Spleen (tissue), 11 donors: Measurements from ENCODE around the gene MGAT4D. TPM values are rescaled to one million over a fixed set of nuclear protein-coding genes. Genes with fewer than 3 reads are reported as not detected.
A peak's percentile ranks its signal among the peaks of the same experiment; 100 is the strongest.

Experiments used
- DNase-seq: peaks from one replicate; pipeline ENCODE4 v3.0.0-alpha.2; 2020
- H3K27ac ChIP-seq, 8 donors: fragments of 200-600 bp; sonication (generic) in 7 of 8; 1 replicate in 4 of 8; 2 replicates in 4 of 8; pipeline versions ENCODE4 v1.5.0 to v1.8.0; 2016 to 2021; ENCODE audit warnings: inconsistent platforms in 4 of 8, mild to moderate bottlenecking in 4 of 8, moderate library complexity in 1 of 8
- H3K27me3 ChIP-seq, 7 donors: fragments of 200-600 bp; sonication (generic) in 6 of 7; replicated peaks in 1 of 7; 1 replicate in 4 of 7; 2 replicates in 3 of 7; pipeline versions ENCODE4 v1.5.0 to v1.8.0; 2016 to 2021; ENCODE audit warnings: inconsistent platforms in 3 of 7, mild to moderate bottlenecking in 1 of 7
- H3K36me3 ChIP-seq, 6 donors: fragments of 200-600 bp; sonication (generic) in 5 of 6; 1 replicate in 4 of 6; 2 replicates in 2 of 6; pipeline versions ENCODE4 v1.5.0 to v1.8.0; 2016 to 2021; ENCODE audit warnings: inconsistent platforms in 2 of 6
- H3K4me1 ChIP-seq, 6 donors: fragments of 200-600 bp; sonication (generic) in 5 of 6; 1 replicate in 3 of 6; 2 replicates in 3 of 6; pipeline versions ENCODE4 v1.5.0 to v1.8.0; 2016 to 2021; ENCODE audit warnings: inconsistent platforms in 3 of 6
- H3K4me3 ChIP-seq, 8 donors: fragments of 200-600 bp; sonication (generic) in 7 of 8; 1 replicate in 4 of 8; 2 replicates in 4 of 8; pipeline versions ENCODE4 v1.5.0 to v1.8.0; 2016 to 2021; ENCODE audit warnings: inconsistent platforms in 4 of 8, mild to moderate bottlenecking in 4 of 8, moderate library complexity in 2 of 8
- H3K9me3 ChIP-seq, 8 donors: fragments of 200-600 bp; sonication (generic) in 7 of 8; 1 replicate in 4 of 8; 2 replicates in 4 of 8; pipeline versions ENCODE4 v1.5.0 to v1.8.0; 2016 to 2021; ENCODE audit warnings: inconsistent platforms in 4 of 8
- POLR2A ChIP-seq, 3 donors: fragments of 450-650 bp; IDR thresholded peaks; one replicate each; pipeline ENCODE4 v1.5.1; 2017; ENCODE audit warnings: antibody characterized with exemption in 3 of 3, mild to moderate bottlenecking in 1 of 3
- POLR2AphosphoS5 ChIP-seq, 3 donors: sonication (generic); formaldehyde crosslinking; IDR thresholded peaks; one replicate each; pipeline ENCODE4 v1.5.1; 2017; ENCODE audit warnings: antibody characterized with exemption in 3 of 3
- WGBS, 5 donors: extraction: QIAGEN DNeasy Blood & Tissue Kit in 3 of 5; methylation state at CpG; one replicate each; pipeline versions ENCODE4 v1.1.5 to v1.1.7; 2013 to 2018; 5-methylcytosine and 5-hydroxymethylcytosine counted together
- intact Hi-C: fragments of 100-400 bp; cut with DNase I; formaldehyde crosslinking; loops from one replicate; pipeline ENCODE4 v1.15.0; 2023; ENCODE audit warnings: low total_unique reads
- polyA plus RNA-seq, 3 donors: library from polyadenylated mRNA; stranded (reverse); fragments of 200-250 nt; gene quantifications; one replicate each; pipeline ENCODE4 v1.2.1, GENCODE V29; 2013
- total RNA-seq, 7 donors: library from RNA; depleted of rRNA in 3 of 7; stranded (reverse); fragments of >200 nt in 3 of 7; fragmentation: NEBNext Ultra II Directional in 4 of 7; extraction: Animal tissue kit (Norgen Biotek cat#: 25700) in 4 of 7; gene quantifications; one replicate each; pipeline versions ENCODE4 v1.1.0 to v1.2.1, GENCODE V29; 2016 to 2021
- TF ChIP-seq, protein P1 (sequence below), 11 experiments: fragments of 200-600 bp in 7 of 11; fragments of 450-650 bp in 4 of 11; sonication (generic) in 4 of 11; IDR thresholded peaks in 8 of 11; conservative IDR thresholded peaks in 3 of 11; 1 replicate in 7 of 11; 2 replicates in 4 of 11; pipeline versions ENCODE4 v1.4.0 to v1.8.0; 2016 to 2021; ENCODE audit warnings: antibody characterized with exemption in 11 of 11, inconsistent platforms in 4 of 11, mild to moderate bottlenecking in 1 of 11
- donor health status: healthy with polysubstance abuse.
- donor health status: DM: no; HTN: no; CAD: no; lungs with moderate emphysema.
- donor health status: DM: no; HTN: no; CAD: no.
- donor health status: Bipolar disorder and iron deficiency.
- donor health status: healthy.
- donor health status: DM: no; HTN: no; CAD: no.
- donor health status: DM: yes; HTN: yes; CAD: no.

The MGAT4D gene
- total and polyA plus RNA-seq, 10 donors = not detected

DNA sequence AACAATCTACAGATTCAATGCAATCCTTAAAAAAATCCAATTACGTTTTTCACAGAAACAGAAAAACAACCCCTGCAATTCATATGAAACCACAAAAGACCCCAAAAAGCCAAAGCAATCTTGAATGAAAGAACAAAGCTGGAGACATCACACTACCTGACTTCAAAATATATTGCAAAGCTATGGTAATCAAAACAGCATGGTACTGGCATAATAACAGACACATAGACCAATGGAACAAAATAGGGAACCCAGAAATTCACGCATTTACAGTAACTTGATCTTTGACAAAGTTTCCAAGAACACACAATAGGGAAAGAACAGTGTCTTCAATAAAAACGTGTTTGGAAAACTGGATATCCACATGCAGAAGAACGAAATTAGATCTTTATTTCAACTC is 14.6 kb downstream of the MGAT4D start:
- intact Hi-C loops = no loop called here
- 80 to 94% (median 91%) methylated on average over 4 of the region's 4 CpGs for WGBS, 5 donors

DNA sequence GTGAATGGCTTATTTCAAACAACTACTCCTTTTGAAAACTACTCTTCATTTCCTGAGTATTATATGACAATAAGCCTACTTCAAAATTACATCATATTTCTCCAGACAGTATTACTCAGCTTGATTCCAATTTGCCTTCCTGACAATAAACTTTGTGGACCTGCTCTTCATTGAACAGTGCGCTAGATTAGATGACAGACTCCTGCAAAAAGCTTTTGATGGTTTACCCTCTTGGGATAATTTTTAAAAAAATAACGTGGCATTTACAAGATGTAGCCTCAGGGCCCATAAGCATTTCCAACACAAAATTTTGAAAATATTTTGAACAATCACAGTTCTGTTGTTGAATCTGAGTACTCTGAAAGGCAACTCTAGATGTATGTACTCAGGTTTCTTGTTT is 25.9 kb downstream of the MGAT4D start:
- no peak for DNase-seq
- Histone ChIP-seq H3K4me1 (no peaks in the 10 kb centered on the region), H3K9me3 (no peaks in the 10 kb centered on the region), H3K36me3 (no peaks in the 10 kb centered on the region), H3K4me3 (no peak overlapping the region), H3K27me3 (peaks cover 0 to 12% (median 0%) of the 10 kb centered on the region in 7 donors), H3K27ac (no peak overlapping the region)
- WGBS, 5 donors = 83 to 96% (median 86%) methylated on average over 2 of the region's 2 CpGs
- intact Hi-C loops = no loop called here
- TF ChIP-seq POLR2A (IDR thresholded peaks at IDR 0.05) = no peak
- no peak for TF ChIP-seq POLR2AphosphoS5 (IDR thresholded peaks at IDR 0.05)
- TF ChIP-seq, protein P1, sequence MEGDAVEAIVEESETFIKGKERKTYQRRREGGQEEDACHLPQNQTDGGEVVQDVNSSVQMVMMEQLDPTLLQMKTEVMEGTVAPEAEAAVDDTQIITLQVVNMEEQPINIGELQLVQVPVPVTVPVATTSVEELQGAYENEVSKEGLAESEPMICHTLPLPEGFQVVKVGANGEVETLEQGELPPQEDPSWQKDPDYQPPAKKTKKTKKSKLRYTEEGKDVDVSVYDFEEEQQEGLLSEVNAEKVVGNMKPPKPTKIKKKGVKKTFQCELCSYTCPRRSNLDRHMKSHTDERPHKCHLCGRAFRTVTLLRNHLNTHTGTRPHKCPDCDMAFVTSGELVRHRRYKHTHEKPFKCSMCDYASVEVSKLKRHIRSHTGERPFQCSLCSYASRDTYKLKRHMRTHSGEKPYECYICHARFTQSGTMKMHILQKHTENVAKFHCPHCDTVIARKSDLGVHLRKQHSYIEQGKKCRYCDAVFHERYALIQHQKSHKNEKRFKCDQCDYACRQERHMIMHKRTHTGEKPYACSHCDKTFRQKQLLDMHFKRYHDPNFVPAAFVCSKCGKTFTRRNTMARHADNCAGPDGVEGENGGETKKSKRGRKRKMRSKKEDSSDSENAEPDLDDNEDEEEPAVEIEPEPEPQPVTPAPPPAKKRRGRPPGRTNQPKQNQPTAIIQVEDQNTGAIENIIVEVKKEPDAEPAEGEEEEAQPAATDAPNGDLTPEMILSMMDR (IDR thresholded peaks at IDR 0.05 in 8 of 11, conservative IDR thresholded peaks at IDR 0.05 in 3 of 11) = no peak

More for the DNA sequence above, 14.6 kb downstream of the MGAT4D start:
- no peak overlapping the region for H3K27ac ChIP-seq
- no peak for TF ChIP-seq POLR2A (IDR thresholded peaks at IDR 0.05)
- TF ChIP-seq, protein P1 (IDR thresholded peaks at IDR 0.05 in 8 of 11, conservative IDR thresholded peaks at IDR 0.05 in 3 of 11) = no peak
- no peak for TF ChIP-seq POLR2AphosphoS5 (IDR thresholded peaks at IDR 0.05)
- H3K27me3 ChIP-seq = peaks cover 0 to 3% (median 0%) of the 10 kb centered on the region in 7 donors
- H3K4me3 ChIP-seq = no peak overlapping the region
- DNase-seq = no peak
- H3K4me1 ChIP-seq = no peaks in the 10 kb centered on the region
- H3K9me3 ChIP-seq = peaks cover 0 to 16% (median 9%) of the 10 kb centered on the region in 8 donors
- H3K36me3 ChIP-seq = no peaks in the 10 kb centered on the region

DNA sequence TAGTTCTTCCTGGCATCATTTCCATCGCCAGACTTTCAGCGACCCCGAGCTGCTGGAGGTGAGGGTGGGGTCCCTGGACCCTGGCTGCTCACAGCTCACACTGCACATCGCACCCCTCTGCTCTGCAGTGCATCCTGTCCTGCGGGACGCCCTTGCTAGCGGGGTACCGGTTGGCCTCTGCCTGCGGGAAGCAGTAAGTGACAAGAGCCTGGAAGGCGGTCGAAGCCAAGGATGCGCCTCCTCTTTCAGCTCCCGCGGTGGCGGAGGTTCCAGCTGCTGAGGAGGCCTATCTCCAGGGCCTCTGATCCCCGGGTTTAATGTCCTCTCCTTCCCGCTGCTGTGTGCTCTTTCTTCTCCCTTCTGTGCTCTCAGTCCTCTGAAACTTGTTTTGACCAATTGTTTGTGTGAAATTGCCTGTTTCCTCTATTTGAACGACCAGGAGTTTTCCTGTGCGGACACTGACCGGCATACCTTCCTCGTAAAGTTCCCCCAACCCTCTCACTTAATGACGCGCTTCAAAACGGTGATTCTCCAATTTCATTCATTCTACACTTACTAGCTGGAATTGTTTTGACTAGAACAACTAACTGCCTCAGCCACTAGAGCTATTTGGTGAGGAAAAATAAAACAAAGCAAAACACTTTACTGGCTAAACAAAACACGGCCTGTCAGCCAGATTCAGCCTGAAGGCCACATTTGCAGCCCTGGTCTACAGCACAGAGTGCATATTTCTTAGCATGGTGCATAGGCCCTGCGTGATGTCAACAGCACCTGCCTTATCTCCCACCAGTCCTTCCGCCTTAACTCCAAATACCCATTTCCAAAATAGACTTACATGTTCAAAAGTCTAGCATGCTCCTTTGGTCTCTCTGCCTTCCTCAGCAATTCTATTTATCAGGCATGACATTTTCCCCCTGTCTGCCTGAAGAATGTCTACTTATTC is 28.0 kb downstream of the MGAT4D start:
- Histone ChIP-seq H3K27ac (no peak overlapping the region), H3K4me3 (no peak overlapping the region), H3K9me3 (no peaks in the 10 kb centered on the region), H3K4me1 (no peaks in the 10 kb centered on the region), H3K27me3 (peaks cover 0 to 12% (median 0%) of the 10 kb centered on the region in 7 donors), H3K36me3 (no peaks in the 10 kb centered on the region)
- DNase-seq = peak; percentile 69
- WGBS, 5 donors = 62 to 70% (median 64%) methylated on average over 27 of the region's 27 CpGs
- intact Hi-C loops = no loop called here
- TF ChIP-seq POLR2A (IDR thresholded peaks at IDR 0.05) (no peak), POLR2AphosphoS5 (IDR thresholded peaks at IDR 0.05) (no peak)
- TF ChIP-seq, protein P1 (IDR thresholded peaks at IDR 0.05 in 8 of 11, conservative IDR thresholded peaks at IDR 0.05 in 3 of 11) = no peak

DNA sequence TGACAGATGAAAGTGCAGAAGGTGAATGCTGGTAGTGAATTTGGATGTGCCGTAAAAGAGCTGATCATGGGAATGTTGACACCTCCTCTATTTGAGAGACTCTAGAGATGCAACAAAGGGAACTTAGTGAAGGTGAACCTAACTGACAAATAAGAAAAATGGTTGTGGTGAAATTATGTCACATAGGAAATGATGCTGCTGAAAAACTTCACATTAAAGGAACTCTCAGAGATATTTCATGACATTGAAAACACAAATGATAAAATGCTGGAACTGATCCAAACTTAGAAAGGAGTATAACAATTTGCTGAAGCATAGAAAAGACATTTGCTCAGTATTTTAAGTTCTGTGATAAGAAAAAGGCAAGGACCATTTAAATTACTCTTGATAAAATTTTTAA is 31.9 kb downstream of the MGAT4D start:
- Histone ChIP-seq H3K36me3 (no peaks in the 10 kb centered on the region), H3K27ac (no peak overlapping the region), H3K27me3 (peaks cover 0 to 12% (median 0%) of the 10 kb centered on the region in 7 donors), H3K9me3 (no peaks in the 10 kb centered on the region), H3K4me1 (no peaks in the 10 kb centered on the region), H3K4me3 (no peak overlapping the region)
- TF ChIP-seq POLR2AphosphoS5 (IDR thresholded peaks at IDR 0.05) (no peak), POLR2A (IDR thresholded peaks at IDR 0.05) (no peak)
- TF ChIP-seq, protein P1 (IDR thresholded peaks at IDR 0.05 in 8 of 11, conservative IDR thresholded peaks at IDR 0.05 in 3 of 11) = no peak
- 21 to 73% (median 36%) methylated on average over 1 of the region's 1 CpG for WGBS, 5 donors
- intact Hi-C loops = no loop called here
- no peak for DNase-seq
